GM21447 (cell line): Measurements from ENCODE around the gene ADORA1.

Source experiments
- ATAC-seq: cut with Tn5 transposase; IDR thresholded peaks from one replicate; pipeline ENCODE4 v1.9.1; 2021; ENCODE audit not compliant: unreplicated experiment

Gene ADORA1

GRCh38 chr1:203093754-203094410 lies 33.6 kb upstream of the ADORA1 start:
- no peak for ATAC-seq

DNA sequence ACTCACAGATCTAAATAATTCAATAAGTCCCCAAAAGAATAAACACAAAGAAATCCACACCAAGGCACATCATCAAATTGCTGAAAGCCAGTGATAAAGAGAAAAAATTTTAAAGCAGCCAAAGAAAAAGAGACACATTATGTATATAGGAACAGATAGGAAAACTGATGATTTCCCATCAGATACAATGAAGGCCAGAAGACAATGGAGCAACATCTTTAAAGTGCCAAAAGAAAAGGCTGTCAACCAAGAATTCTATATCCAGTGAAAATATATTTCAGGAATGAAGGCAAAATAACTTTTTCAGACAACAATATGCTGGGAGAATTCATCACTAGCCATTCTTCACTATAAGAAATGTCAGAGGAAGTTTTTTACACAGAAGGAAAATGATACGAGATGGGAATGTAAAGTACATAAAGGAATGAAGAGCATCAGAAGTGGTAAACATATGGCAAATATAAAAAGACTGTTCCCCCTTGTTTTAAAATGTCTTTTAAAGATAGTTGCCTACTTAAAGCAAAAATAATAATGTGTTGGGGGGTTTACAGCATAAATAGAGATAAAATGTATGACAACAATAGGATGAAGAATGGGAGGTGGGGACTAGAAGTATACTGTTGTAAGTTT lies 32.4 kb upstream of the ADORA1 start:
- ATAC-seq, result no peak

DNA sequence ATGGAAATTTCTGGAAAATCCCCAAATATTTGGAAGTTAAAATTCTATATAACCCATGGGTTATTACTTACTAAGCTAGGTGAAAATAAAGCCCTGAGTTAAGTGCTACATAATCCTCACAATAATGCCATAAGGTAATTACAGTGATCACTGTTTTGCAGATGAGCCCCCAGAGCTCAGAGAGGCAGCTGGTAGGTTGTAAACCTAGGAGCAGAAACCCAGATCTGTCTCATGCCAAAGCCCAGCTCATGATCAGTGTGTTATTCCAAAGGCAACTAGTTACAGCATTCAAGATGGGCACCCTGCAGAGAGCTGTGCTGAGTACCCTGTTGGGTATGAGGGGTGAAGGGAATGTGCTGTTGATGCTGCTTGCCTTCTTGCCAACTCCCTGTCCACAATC lies 31.0 kb upstream of the ADORA1 start:
- no peak for ATAC-seq

- ATAC-seq, result no peak
Observed at GRCh38 chr1:203097001-203097400, 30.5 kb upstream of the ADORA1 start.

DNA sequence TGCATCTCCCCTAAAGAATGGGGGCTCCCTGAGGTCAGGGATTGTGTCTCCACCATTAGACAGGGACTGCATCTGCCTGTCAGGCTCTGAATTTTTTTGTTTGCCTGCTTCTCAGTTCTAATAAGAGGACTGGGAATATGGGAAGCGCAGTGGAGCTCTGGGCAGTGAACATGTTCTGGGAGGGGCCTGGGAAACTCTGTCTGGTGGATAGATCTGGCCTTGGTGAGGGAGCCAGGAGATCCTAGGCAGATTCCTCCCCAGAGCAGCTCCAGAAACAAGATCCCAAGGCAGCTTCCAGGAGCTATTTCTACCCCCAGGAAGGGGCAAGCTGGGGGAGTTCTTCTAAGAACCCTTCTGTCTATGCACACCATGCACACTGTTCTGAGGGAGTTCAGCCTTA lies 29.1 kb upstream of the ADORA1 start:
- ATAC-seq, result no peak

GRCh38 chr1:203098914-203099520 lies 28.5 kb upstream of the ADORA1 start:
- no peak for ATAC-seq

DNA sequence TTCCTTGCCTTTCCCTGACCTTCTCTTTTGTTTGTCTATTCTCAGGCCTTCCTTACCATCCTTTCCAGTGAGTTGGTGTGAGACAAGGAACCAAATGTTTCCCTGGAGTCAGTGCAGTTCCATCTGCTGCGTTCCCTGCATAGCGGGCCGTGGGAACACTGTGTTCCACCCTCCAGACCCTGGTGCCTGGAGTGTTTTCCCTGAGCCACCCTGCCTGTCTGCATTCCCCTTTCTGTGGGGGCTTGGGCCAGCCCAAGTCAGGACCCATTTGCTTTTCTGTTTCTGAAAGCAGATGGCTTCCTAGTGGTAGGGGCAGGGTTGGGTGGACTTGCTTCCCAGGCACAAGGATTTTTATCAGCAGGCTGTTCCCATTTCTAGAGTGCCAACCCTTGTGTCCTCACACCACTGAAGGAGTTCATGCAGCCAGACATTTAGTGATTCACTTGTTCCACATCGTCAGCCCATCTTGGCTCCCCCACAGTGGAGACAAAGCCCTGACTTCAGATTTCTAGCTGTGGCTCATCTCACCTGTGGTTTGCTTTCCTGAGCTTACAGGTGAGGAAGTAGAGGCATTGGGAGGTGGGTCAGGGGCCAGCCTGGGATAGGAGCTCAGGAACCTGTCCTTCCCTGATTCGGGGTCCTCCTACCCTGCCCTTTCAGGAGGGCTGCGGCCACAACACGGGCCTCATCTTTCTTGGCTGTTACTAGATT lies 27.6 kb upstream of the ADORA1 start:
- ATAC-seq, result no peak

GRCh38 chr1:203100516-203100869 lies 27.0 kb upstream of the ADORA1 start:
- ATAC-seq, result no peak

GRCh38 chr1:203101813-203102634 lies 25.5 kb upstream of the ADORA1 start:
- ATAC-seq, result no peak

DNA sequence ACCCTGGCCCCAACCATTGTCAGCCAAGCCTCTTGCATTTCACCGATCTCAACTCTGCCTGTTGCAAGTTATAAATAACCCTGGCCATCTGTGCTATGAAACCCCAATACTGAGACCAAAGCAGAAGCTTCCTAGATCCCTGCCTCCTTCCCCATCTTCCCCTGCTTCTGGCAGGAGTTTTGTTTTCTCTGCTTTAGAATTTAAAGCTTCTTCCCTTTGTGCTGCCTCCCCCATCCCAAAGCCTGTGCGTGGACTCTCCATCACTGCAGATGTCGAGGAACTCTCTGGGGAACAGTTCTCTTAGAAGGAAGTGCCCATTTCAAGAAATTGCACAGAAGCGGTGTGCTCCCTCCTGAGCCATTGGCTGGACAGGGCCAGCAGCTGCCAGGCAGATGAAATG lies 24.3 kb upstream of the ADORA1 start:
- ATAC-seq, result no peak

GRCh38 chr1:203103829-203104495 lies 23.6 kb upstream of the ADORA1 start:
- no peak for ATAC-seq

GRCh38 chr1:203104789-203105390 lies 22.6 kb upstream of the ADORA1 start:
- no peak for ATAC-seq

GRCh38 chr1:203112475-203112874 lies 15.1 kb upstream of the ADORA1 start:
- no peak for ATAC-seq

- ATAC-seq, result no peak
Observed at GRCh38 chr1:203113308-203113707, 14.2 kb upstream of the ADORA1 start.

- no peak for ATAC-seq
Observed at GRCh38 chr1:203114202-203114601, 13.3 kb upstream of the ADORA1 start.

- no peak for ATAC-seq
Observed at GRCh38 chr1:203116091-203116820, 11.3 kb upstream of the ADORA1 start.

DNA sequence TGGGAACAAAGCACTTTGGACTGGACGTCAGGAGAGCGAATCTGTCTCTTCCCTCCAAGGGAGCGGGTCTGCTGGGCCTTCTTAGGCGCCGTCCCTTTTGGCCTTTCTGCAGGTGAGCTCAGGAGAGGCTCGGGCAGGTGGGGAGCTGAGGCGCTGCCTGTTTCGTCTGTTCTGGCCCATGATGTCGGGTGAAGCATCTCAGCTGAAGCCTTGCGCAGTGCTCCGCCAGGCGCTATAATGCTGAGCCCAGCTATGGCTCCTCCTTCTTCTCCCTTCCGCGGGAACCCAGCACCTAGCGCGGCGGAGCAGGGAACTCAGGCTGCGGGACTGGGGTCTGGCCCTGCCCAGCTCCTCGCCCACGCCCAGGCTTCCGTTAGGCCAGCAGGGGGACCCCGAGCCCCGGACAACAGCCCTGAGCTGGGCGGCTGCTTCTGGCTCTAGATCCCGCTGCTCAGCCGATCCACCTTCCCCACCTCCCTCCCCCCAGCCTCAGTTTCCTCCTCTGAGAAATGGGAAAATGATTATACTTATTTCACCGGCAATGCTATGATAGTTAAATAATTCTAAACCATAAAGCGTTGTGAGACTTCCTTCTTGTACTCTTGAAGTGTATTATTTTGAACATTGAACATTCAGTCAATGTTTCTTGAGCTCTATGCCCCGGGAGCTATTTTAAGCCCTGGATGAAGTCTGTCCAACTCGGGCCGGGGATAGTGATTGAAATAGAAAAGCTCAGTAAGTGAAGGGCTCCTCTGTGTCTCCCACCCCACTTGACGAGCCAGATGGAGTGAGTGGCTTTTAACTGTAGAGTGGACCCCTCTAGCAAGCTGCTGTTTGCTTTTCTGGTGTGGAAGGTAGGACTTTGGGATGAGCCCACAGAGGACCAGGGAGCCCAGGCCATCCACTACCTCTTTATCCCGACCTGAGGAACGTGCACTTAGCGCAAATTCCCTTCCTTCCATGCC lies 9.6 kb upstream of the ADORA1 start:
- ATAC-seq, result no peak
